ENCODE results near the gene UGT1A5.
A peak's percentile ranks its signal among the peaks of the same experiment; 100 is the strongest.

UGT1A5 gene

GRCh38 chr2:233789554-233789953 is 76.8 kb downstream of the UGT1A5 start:
- DNase-seq = no peak

- DNase-seq = no peak
Measured at GRCh38 chr2:233791151-233791882, 78.6 kb downstream of the UGT1A5 start.

GRCh38 chr2:233791883-233792329 is 79.2 kb downstream of the UGT1A5 start:
- DNase-seq = no peak

- no peak for DNase-seq
Measured at GRCh38 chr2:233792720-233793119, 80.0 kb downstream of the UGT1A5 start.

- no peak for DNase-seq
Measured at GRCh38 chr2:233793465-233794127, 80.9 kb downstream of the UGT1A5 start.

- no peak for DNase-seq
Measured at GRCh38 chr2:233794128-233794658, 81.5 kb downstream of the UGT1A5 start.

- no peak for DNase-seq
Measured at GRCh38 chr2:233795735-233796171, 83.0 kb downstream of the UGT1A5 start.

GRCh38 chr2:233796254-233796653 is 83.5 kb downstream of the UGT1A5 start:
- no peak for DNase-seq

- DNase-seq = no peak
Measured at GRCh38 chr2:233798335-233799086, 85.8 kb downstream of the UGT1A5 start.

- DNase-seq = no peak
Measured at GRCh38 chr2:233799087-233799665, 86.5 kb downstream of the UGT1A5 start.

- no peak for DNase-seq
Measured at GRCh38 chr2:233799716-233800115, 87.0 kb downstream of the UGT1A5 start.

- DNase-seq = no peak
Measured at GRCh38 chr2:233800208-233800607, 87.5 kb downstream of the UGT1A5 start.

GRCh38 chr2:233801357-233802131 is 88.8 kb downstream of the UGT1A5 start:
- DNase-seq = peak; percentile 68

GRCh38 chr2:233802132-233802815 is 89.6 kb downstream of the UGT1A5 start:
- DNase-seq = no peak

- DNase-seq = no peak
Measured at GRCh38 chr2:233803292-233803911, 90.7 kb downstream of the UGT1A5 start.

- DNase-seq = no peak
Measured at GRCh38 chr2:233803994-233804393, 91.3 kb downstream of the UGT1A5 start.

GRCh38 chr2:233807215-233807865 is 94.6 kb downstream of the UGT1A5 start:
- DNase-seq = no peak

- no peak for DNase-seq
Measured at GRCh38 chr2:233807966-233808935, 95.5 kb downstream of the UGT1A5 start.

- DNase-seq = no peak
Measured at GRCh38 chr2:233810385-233810784, 97.7 kb downstream of the UGT1A5 start.

Measured in NK-92 treated with Interleukin-12 subunit alpha and Interleukin-12 subunit beta, amount 100 ng/mL, for 24 hours (cell line).